Psoas muscle (tissue), 8 donors: ENCODE results near the gene BCL11A. TPM values are rescaled to one million over a fixed set of nuclear protein-coding genes. Genes with fewer than 3 reads are reported as not detected.

Experiments used
- ATAC-seq, 4 donors: fragments of 200-7000 bp; cut with Tn5 transposase; one replicate each; pipeline ENCODE4 v1.9.1; 2020; ENCODE audit warnings: moderate library complexity in 3 of 4, mild to moderate bottlenecking in 2 of 4
- DNase-seq, 2 donors: peaks; one replicate each; pipeline ENCODE4 v3.0.0-alpha.2; 2020
- H3K27ac ChIP-seq: fragments of 200-600 bp; one replicate; pipeline ENCODE4 v1.8.0; 2022
- H3K27me3 ChIP-seq, 3 donors: fragments of 200-600 bp in 1 of 3; one replicate each; pipeline versions ENCODE4 v1.6.1 to v1.8.0; 2013 to 2022; ENCODE audit warnings: low read length in 2 of 3, mild to moderate bottlenecking in 2 of 3, moderate library complexity in 1 of 3; ENCODE audit not compliant: insufficient read depth in 3 of 3
- H3K36me3 ChIP-seq, 2 donors: fragments of 200-600 bp in 1 of 2; one replicate each; pipeline versions ENCODE4 v1.6.1 to v1.8.0; 2013 to 2022; ENCODE audit warnings: low read depth in 1 of 2, mild to moderate bottlenecking in 1 of 2, moderate library complexity in 1 of 2; ENCODE audit not compliant: insufficient read depth in 1 of 2
- H3K4me1 ChIP-seq: fragments of 200-600 bp; one replicate; pipeline ENCODE4 v1.8.0; 2022
- H3K4me3 ChIP-seq: fragments of 200-600 bp; one replicate; pipeline ENCODE4 v1.8.0; 2022; ENCODE audit warnings: mild to moderate bottlenecking
- H3K9me3 ChIP-seq: fragments of 200-600 bp; one replicate; pipeline ENCODE4 v1.8.0; 2022
- WGBS, 3 donors: extraction: QIAGEN DNeasy Blood & Tissue Kit; methylation state at CpG; one replicate each; pipeline versions ENCODE4 v1.1.6 to v1.1.7; 2013; 5-methylcytosine and 5-hydroxymethylcytosine counted together
- intact Hi-C, 2 donors: fragments of 100-400 bp; cut with DNase I; formaldehyde crosslinking; loops; one replicate each; pipeline versions ENCODE4 v1.11.0 to v1.14.2; 2022
- polyA plus RNA-seq, 3 donors: library from polyadenylated mRNA; stranded (reverse); fragments of 200-250 nt; gene quantifications; one replicate each; pipeline ENCODE4 v1.2.3, GENCODE V29; 2013
- total RNA-seq, 4 donors: library from RNA; stranded (reverse); fragmentation: NEBNext Ultra II Directional in 2 of 4; extraction: Animal tissue kit (Norgen Biotek cat#: 25700) in 2 of 4; gene quantifications; one replicate each; pipeline versions ENCODE4 v1.2.1 to v1.2.4, GENCODE V29; 2021 to 2023
- TF ChIP-seq, protein P1 (sequence below): fragments of 200-600 bp; IDR thresholded peaks from one replicate; pipeline ENCODE4 v1.8.0; 2022; ENCODE audit warnings: antibody characterized with exemption
- donor health status: healthy with polysubstance abuse.
- donor health status: DM: no; HTN: no; CAD: no; lungs with moderate emphysema.
- donor health status: Bipolar disorder and iron deficiency.
- donor health status: healthy.
- donor health status: DM: yes; HTN: yes; CAD: no.
- donor health status: DM: no; HTN: no; CAD: no.
- donor health status: DM: no; HTN: no; CAD: no.
- donor health status: DM: yes; HTN: yes; CAD: no.

The BCL11A gene
- total and polyA plus RNA-seq, 7 donors: 0.01 to 0.66 (median 0.39) TPM; not detected in 1

DNA sequence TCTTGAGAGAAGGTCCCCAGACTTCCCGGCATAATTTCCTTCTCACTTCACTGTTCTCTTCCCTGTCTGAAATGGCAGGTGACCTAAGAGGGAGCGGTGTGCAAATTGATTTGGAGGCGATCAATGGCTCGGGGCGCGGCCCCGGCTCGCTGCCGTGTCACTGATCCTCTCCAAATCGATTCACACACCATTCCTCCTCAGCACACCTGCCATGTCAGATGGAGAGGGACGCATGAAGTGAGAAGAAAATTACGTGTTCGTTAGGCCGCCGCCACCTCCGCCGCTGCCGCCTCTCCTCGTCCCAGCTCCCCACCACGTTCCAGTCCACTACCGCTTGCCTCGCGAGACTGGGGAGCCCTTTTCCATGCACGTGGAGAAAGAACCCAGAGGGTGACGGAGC, 31.8 kb upstream of the BCL11A start:
- Histone ChIP-seq H3K27ac (no peak overlapping the region), H3K4me1 (no peaks in the 10 kb centered on the region), H3K9me3 (no peaks in the 10 kb centered on the region), H3K27me3 (peaks cover 0 to 9% (median 3%) of the 10 kb centered on the region in 3 donors), H3K4me3 (no peak overlapping the region), H3K36me3 (no peaks in the 10 kb centered on the region)
- 90 to 92% (median 92%) methylated on average over 25 of the region's 25 CpGs for WGBS, 3 donors
- DNase-seq (no peak), ATAC-seq (no peak)
- intact Hi-C loops: loop anchor here in 1 of 2 donors (10.0 kb wide), 1 partner anchor 1560 kb away; no protein-coding TSS in a partner anchor
- TF ChIP-seq, protein P1, sequence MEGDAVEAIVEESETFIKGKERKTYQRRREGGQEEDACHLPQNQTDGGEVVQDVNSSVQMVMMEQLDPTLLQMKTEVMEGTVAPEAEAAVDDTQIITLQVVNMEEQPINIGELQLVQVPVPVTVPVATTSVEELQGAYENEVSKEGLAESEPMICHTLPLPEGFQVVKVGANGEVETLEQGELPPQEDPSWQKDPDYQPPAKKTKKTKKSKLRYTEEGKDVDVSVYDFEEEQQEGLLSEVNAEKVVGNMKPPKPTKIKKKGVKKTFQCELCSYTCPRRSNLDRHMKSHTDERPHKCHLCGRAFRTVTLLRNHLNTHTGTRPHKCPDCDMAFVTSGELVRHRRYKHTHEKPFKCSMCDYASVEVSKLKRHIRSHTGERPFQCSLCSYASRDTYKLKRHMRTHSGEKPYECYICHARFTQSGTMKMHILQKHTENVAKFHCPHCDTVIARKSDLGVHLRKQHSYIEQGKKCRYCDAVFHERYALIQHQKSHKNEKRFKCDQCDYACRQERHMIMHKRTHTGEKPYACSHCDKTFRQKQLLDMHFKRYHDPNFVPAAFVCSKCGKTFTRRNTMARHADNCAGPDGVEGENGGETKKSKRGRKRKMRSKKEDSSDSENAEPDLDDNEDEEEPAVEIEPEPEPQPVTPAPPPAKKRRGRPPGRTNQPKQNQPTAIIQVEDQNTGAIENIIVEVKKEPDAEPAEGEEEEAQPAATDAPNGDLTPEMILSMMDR: no peak

DNA sequence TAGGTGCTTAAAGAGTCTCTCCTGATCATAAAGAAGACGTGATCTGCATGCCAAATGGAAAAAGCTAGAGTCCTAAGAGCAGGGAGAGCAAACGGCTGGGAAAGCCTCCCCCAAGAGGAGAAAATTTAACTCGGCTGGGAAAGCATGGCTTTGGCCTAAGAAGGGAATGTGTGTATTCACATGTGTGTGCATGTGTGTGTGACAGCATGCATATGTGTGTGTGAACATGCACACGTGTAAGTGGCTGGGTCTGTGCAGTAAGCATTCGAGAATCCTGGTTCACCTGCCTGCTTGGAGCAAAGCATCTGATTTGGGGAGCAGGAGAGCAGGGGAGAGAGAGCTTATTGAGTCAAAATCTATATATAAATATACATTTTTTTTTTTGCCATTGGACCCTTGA, 30.1 kb upstream of the BCL11A start:
- intact Hi-C loops: loop anchor here in 1 of 2 donors (10.0 kb wide), 1 partner anchor 1559 kb away; no protein-coding TSS in a partner anchor
- ATAC-seq (no peak), DNase-seq (no peak)
- Histone ChIP-seq H3K4me3 (no peak overlapping the region), H3K27ac (no peak overlapping the region), H3K27me3 (peaks cover 0 to 9% (median 3%) of the 10 kb centered on the region in 3 donors), H3K36me3 (no peaks in the 10 kb centered on the region), H3K9me3 (no peaks in the 10 kb centered on the region), H3K4me1 (no peaks in the 10 kb centered on the region)
- 57 to 76% (median 71%) methylated on average over 5 of the region's 5 CpGs for WGBS, 3 donors
- TF ChIP-seq, protein P1: no peak

DNA sequence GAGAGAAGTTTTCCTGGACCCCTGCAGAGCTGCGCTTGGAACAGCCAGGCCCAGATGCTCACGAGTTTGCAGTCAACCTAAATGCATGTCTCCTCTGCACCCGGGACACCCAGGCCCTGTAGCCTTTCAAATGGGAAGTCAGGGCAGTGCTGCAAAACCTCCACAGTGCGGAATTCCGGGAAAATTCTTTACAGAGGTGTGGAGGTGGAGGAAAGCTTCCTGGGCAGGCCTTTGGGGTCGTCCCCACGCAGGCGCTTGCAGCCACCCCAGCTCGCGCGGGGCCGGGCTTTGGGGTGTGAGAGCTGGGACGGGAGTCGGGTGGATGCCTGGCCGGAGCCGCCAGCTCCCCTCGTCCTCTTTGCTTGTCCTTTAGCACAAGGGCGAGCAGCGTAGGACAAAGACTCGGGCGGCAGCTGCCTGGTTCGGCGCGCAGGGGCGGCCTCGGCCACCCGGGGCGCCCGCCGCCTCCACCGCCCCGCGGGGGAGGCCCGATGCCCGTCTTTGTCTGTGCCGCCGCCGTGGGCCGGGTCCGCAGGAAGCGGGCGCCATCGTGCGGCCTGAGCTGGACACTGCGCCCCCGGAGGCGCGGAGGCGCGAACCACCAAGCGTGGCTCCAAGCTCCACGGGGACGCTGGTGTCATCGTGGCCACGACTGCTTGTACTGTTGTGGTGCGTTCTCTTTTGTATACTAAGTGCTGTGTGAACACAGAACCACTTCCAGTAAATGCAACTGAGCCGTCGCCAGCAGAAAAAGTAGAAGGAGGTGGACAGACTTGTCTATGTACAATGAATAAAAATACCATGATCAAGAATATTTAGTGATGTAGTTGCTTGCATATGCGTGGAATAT, 28.2 kb upstream of the BCL11A start:
- no peaks in the 10 kb centered on the region for H3K4me1 ChIP-seq
- ATAC-seq (peak; percentile 89 to 95 (median 94)), DNase-seq (peak; percentile 56 to 77)
- 3 to 5% (median 4%) methylated on average over 37 to 59 of the region's 59 CpGs for WGBS, 3 donors
- TF ChIP-seq, protein P1: peak; percentile 87
- H3K4me3 ChIP-seq: peak overlapping the region; percentile 55
- peaks cover 0 to 9% (median 3%) of the 10 kb centered on the region in 3 donors for H3K27me3 ChIP-seq
- no peak overlapping the region for H3K27ac ChIP-seq
- H3K9me3 ChIP-seq: no peaks in the 10 kb centered on the region
- H3K36me3 ChIP-seq: no peaks in the 10 kb centered on the region
- intact Hi-C loops: loop anchor here in 1 of 2 donors (10.0 kb wide), 1 partner anchor 1557 kb away; no protein-coding TSS in a partner anchor

DNA sequence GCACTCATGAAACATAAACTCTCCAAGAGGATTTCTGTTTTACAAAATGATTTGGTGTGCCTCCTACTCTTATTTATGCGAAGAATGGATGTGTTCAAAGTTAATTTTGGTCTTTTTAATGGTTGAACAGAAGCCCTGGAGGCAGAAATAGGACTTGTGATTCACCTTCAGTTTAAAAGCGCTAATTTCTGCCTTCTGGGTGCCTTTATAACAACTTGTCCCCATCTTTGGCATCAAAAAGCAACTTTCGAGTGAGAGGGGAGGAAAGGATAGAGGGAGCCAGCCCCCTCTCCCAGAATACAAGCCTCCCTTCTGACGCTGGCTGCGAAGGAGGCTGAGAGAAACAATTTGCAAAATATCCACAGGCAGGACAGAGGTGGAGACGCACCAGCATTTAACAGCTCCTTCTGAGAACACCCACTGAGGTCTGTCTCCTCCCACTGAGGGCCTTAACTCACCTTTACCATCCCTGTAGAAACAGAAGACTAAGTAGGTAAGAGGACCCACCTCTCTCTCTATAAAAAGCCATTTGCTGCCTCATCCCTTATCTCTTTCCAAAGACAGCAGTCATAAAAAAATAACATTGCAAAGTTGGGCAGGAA, 24.3 kb upstream of the BCL11A start:
- Histone ChIP-seq H3K27ac (no peak overlapping the region), H3K4me1 (no peaks in the 10 kb centered on the region), H3K9me3 (no peaks in the 10 kb centered on the region), H3K36me3 (no peaks in the 10 kb centered on the region), H3K4me3 (no peak overlapping the region), H3K27me3 (peaks cover 2 to 10% (median 9%) of the 10 kb centered on the region in 3 donors)
- DNase-seq (no peak), ATAC-seq (no peak)
- intact Hi-C loops: no loop called here
- TF ChIP-seq, protein P1: no peak
- 66 to 73% (median 68%) methylated on average over 6 of the region's 6 CpGs for WGBS, 3 donors
